Neuronal stem cell (in vitro differentiated cells): Measurements from ENCODE around the gene ZSWIM6. TPM values are rescaled to one million over a fixed set of nuclear protein-coding genes. Genes with fewer than 3 reads are reported as not detected.

Experiments used
- DNase-seq: peaks from one replicate; pipeline ENCODE4 v3.0.0-alpha.2; 2013; ENCODE audit warnings: low spot score
- H2AFZ ChIP-seq: one replicate; pipeline ENCODE4 v1.6.1; 2013; ENCODE audit warnings: mild to moderate bottlenecking, low read length, inconsistent platforms
- H2AK5ac ChIP-seq: 2 replicates; pipeline ENCODE4 v1.6.1; 2013; ENCODE audit warnings: low read depth, mild to moderate bottlenecking, inconsistent platforms, low read length, moderate library complexity, mixed read lengths
- H2BK120ac ChIP-seq: 2 replicates; pipeline ENCODE4 v1.6.1; 2013; ENCODE audit warnings: low read depth, mild to moderate bottlenecking, inconsistent platforms, low read length, moderate library complexity, mixed read lengths
- H2BK12ac ChIP-seq: one replicate; pipeline ENCODE4 v1.6.1; 2013; ENCODE audit warnings: low read length, inconsistent platforms
- H2BK15ac ChIP-seq: 2 replicates; pipeline ENCODE4 v1.6.1; 2013; ENCODE audit warnings: mild to moderate bottlenecking, low read length, inconsistent platforms, mixed read lengths
- H2BK5ac ChIP-seq: one replicate; pipeline ENCODE4 v1.6.1; 2013; ENCODE audit warnings: inconsistent platforms, mild to moderate bottlenecking, low read length, moderate library complexity
- H3K14ac ChIP-seq: one replicate; pipeline ENCODE4 v1.6.1; 2013; ENCODE audit warnings: low read length, inconsistent platforms
- H3K18ac ChIP-seq: 2 replicates; pipeline ENCODE4 v1.6.1; 2013; ENCODE audit warnings: low read length, inconsistent platforms
- H3K23ac ChIP-seq: 2 replicates; pipeline ENCODE4 v1.6.1; 2013; ENCODE audit warnings: low read depth, mild to moderate bottlenecking, mixed read lengths, low read length, inconsistent platforms; ENCODE audit not compliant: poor library complexity
- H3K27ac ChIP-seq: replicated peaks from 3 replicates; pipeline ENCODE4 v1.5.1; 2013; ENCODE audit warnings: low read length, inconsistent platforms
- H3K27me3 ChIP-seq, 3 experiments: 2 replicates each; pipeline ENCODE4 v1.6.1; 2013; ENCODE audit warnings: low read length in 3 of 3, mild to moderate bottlenecking in 2 of 3, inconsistent platforms in 1 of 3, low read depth in 1 of 3, mixed read lengths in 1 of 3, moderate library complexity in 1 of 3; ENCODE audit not compliant: control insufficient read depth in 3 of 3, insufficient read depth in 3 of 3
- H3K36me3 ChIP-seq, 2 donors: replicated peaks in 1 of 2; 2 replicates each; pipeline ENCODE4 v1.6.1; 2013; ENCODE audit warnings: low read length in 2 of 2; ENCODE audit not compliant: control insufficient read depth in 2 of 2, insufficient read depth in 2 of 2
- H3K4ac ChIP-seq: 2 replicates; pipeline ENCODE4 v1.6.1; 2013; ENCODE audit warnings: inconsistent platforms, mild to moderate bottlenecking, low read length, moderate library complexity
- H3K4me1 ChIP-seq, 2 donors: 1 replicate in 1 of 2; 2 replicates in 1 of 2; pipeline ENCODE4 v1.6.1; 2013; ENCODE audit warnings: low read length in 2 of 2, low read depth in 1 of 2; ENCODE audit not compliant: control insufficient read depth in 2 of 2, insufficient read depth in 1 of 2
- H3K4me2 ChIP-seq: one replicate; pipeline ENCODE4 v1.6.1; 2013; ENCODE audit warnings: mild to moderate bottlenecking, low read length, inconsistent platforms; ENCODE audit not compliant: insufficient read depth, poor library complexity, severe bottlenecking
- H3K4me3 ChIP-seq, 2 donors: 2 replicates each; pipeline ENCODE4 v1.5.1; 2013; ENCODE audit warnings: low read length in 2 of 2, mild to moderate bottlenecking in 2 of 2, inconsistent platforms in 1 of 2, moderate library complexity in 1 of 2
- H3K79me1 ChIP-seq: one replicate; pipeline ENCODE4 v1.6.1; 2013; ENCODE audit warnings: low read depth, mild to moderate bottlenecking, inconsistent platforms, low read length, moderate library complexity
- H3K9ac ChIP-seq: one replicate; pipeline ENCODE4 v1.6.1; 2013; ENCODE audit warnings: mild to moderate bottlenecking, low read depth, low read length, inconsistent platforms; ENCODE audit not compliant: poor library complexity
- H3K9me3 ChIP-seq, 2 donors: replicated peaks in 1 of 2; 2 replicates each; pipeline versions ENCODE3 to v1.6.1; 2013; ENCODE audit warnings: low read length in 2 of 2, mild to moderate bottlenecking in 2 of 2, inconsistent platforms in 1 of 2, low read depth in 1 of 2, mixed read lengths in 1 of 2, moderate library complexity in 1 of 2; ENCODE audit not compliant: control insufficient read depth in 2 of 2, insufficient read depth in 1 of 2
- H4K8ac ChIP-seq: one replicate; pipeline ENCODE4 v1.6.1; 2013; ENCODE audit warnings: low read depth, mild to moderate bottlenecking, inconsistent platforms, low read length, moderate library complexity
- H4K91ac ChIP-seq: one replicate; pipeline ENCODE4 v1.6.1; 2013; ENCODE audit warnings: low read length, low read depth, mild to moderate bottlenecking, inconsistent platforms; ENCODE audit not compliant: poor library complexity
- WGBS, 2 donors: extraction: QIAGEN DNeasy Blood & Tissue Kit; methylation state at CpG; one replicate each; pipeline ENCODE4 v1.1.7; 2013; ENCODE audit warnings: missing lambda C conversion rate in 2 of 2, mixed read lengths in 1 of 2; ENCODE audit not compliant: insufficient read length in 2 of 2, insufficient replicate concordance in 1 of 2; ENCODE audit errors: extremely low coverage in 2 of 2; 5-methylcytosine and 5-hydroxymethylcytosine counted together
- polyA plus RNA-seq, 2 experiments: library from polyadenylated mRNA; stranded (reverse); fragments of 200-250 nt; gene quantifications; one replicate each; pipeline ENCODE4 v1.2.3, GENCODE V29; 2013

Gene ZSWIM6
- 24.2 TPM for polyA plus RNA-seq (2013, experiment 1 of 2)
- polyA plus RNA-seq (2013, experiment 2 of 2) = 25.4 TPM

DNA sequence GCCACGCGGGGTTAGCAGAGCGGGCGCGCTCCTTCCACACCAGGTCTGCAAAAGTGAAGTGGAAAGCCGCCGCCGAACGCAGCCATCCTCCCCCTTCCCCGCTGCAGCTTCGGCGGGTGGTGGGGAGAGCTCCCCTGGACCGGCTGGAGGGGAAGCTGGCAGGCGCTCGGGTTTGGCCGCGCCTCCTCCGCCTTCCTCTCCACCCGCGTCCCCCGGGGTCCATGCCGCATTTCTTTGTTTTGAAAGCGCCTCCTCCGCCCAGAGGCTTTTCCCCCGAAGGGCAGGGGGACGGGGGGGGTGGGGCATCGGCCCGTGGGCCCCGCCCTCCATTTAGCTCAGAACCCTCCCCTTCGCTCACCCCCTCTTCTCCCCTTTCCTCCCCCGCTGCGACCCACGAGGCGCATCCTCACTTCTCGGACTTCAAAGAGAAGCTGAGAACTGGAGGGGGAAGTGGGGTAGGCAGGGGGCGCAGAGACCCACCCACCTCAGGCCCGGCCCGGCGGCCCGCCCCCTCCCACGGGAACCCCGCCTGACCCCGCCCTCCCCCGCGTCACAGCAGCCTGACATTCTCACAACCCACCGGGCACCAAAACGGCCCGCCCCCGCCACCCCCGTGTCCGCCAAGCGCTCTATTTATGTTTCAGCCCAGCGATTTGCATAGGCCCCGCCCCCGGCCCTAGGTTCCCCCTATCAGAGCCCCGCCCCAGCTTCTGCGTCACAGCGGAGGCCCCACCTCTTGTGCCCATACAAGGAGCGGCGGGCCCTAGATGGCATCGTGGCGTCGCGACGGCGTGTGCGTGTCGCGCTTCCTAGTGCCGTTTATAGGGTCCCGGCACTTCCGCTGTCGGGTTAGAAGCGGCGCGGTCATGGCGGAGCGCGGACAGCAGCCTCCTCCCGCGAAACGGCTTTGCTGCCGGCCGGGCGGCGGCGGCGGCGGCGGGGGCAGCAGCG, at the start of gene ZSWIM6:
Gene ZSWIM6 (plus strand): TSS at position 852 of the 951 bp plus-strand sequence. CDS start 15 bp downstream, at position 867.
- H2BK15ac ChIP-seq = peak within 1 kb of the TSS; percentile 100
- peak within 1 kb of the TSS; percentile 92 for H2AFZ ChIP-seq
- peak within 1 kb of the TSS; percentile 99 for H3K14ac ChIP-seq
- WGBS, 2 donors = no CpG with 5 or more reads among the region's 91 CpGs
- peak within 1 kb of the TSS; percentile 98 for H2BK120ac ChIP-seq
- peak within 1 kb of the TSS; percentile 94 for H2AK5ac ChIP-seq
- peak within 1 kb of the TSS; percentile 94 to 99 for H3K4me3 ChIP-seq
- H3K4me2 ChIP-seq = peak within 1 kb of the TSS; percentile 90
- peak within 1 kb of the TSS; percentile 71 for H3K4ac ChIP-seq
- no peaks in the 10 kb centered on the region for H3K27me3 ChIP-seq
- peaks cover 0 to 8% of the 10 kb centered on the region in 2 donors for H3K9me3 ChIP-seq
- peak within 1 kb of the TSS; percentile 58 for H4K8ac ChIP-seq
- peaks cover 0 to 27% of the 10 kb centered on the region in 2 donors for H3K36me3 ChIP-seq
- H3K27ac ChIP-seq = peak within 1 kb of the TSS; percentile 92
- H4K91ac ChIP-seq = peak within 1 kb of the TSS; percentile 83
- peak within 1 kb of the TSS; percentile 96 for H2BK5ac ChIP-seq
- DNase-seq = peak; percentile 99
- peak within 1 kb of the TSS; percentile 96 for H3K23ac ChIP-seq
- H3K4me1 ChIP-seq = peaks cover 17 to 25% of the 10 kb centered on the region in 2 donors
- peak within 1 kb of the TSS; percentile 100 for H3K9ac ChIP-seq
- peak within 1 kb of the TSS; percentile 100 for H3K18ac ChIP-seq
- peak within 1 kb of the TSS; percentile 41 for H2BK12ac ChIP-seq
- H3K79me1 ChIP-seq = peaks cover 17% of the 10 kb centered on the region

DNA sequence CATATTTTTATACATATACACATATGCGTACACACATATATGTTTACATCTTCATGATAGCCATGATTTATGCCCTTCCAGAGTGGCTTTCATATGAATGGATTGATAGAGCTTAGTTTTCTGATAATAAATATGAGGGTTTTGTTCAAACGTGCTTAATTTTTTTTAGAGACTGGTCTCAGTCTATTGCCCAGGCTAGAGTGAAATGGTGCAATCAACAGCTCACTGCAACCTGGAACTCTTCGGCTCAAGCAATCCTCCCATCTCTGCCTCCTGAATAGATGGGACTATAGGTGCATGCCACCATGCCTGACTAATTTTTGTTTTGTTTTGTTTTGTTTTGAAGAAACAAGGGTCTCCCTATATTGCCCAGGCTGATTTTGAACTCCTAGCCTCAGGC, 48.6 kb upstream of the ZSWIM6 start:
- Histone ChIP-seq H3K23ac (no peak overlapping the region), H4K8ac (no peak overlapping the region), H3K4me1 (peaks cover 4 to 5% of the 10 kb centered on the region in 2 donors), H3K9me3 (peaks cover 0 to 3% of the 10 kb centered on the region in 2 donors), H2BK15ac (no peak overlapping the region), H3K27me3 (no peaks in the 10 kb centered on the region), H3K27ac (no peak overlapping the region), H2BK120ac (no peak overlapping the region), H2BK5ac (no peak overlapping the region), H3K36me3 (no peaks in the 10 kb centered on the region), H2AK5ac (no peak overlapping the region), H3K4ac (no peak overlapping the region), H3K79me1 (no peaks in the 10 kb centered on the region), H3K9ac (no peak overlapping the region), H3K18ac (no peak overlapping the region), H4K91ac (no peak overlapping the region), H3K4me2 (no peak overlapping the region), H3K14ac (no peak overlapping the region), H3K4me3 (no peak overlapping the region), H2AFZ (no peak overlapping the region), H2BK12ac (no peak overlapping the region)
- DNase-seq = no peak
- whole genome bisulfite sequencing, 2 donors = no CpG with 5 or more reads among the region's 3 CpGs

DNA sequence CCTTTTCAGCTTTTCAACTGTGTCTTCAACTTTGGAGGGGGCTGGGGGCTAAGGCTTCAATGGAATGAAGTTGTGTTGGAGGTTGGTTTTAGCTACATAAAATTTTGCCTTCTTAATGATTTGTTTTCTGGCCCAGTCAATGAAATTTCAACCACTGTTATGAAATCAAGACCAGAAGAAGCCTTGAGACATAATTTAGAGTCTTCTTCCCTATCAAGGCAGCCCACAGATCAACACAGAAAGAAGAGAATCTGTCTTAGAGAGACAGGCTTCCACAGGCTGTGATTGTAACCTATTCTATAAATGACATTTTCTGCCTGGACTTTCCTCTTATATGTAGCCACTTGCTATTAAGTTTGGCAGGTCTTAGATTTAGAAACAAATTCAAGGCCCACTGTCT, 46.5 kb upstream of the ZSWIM6 start:
- Histone ChIP-seq H3K4me2 (no peak overlapping the region), H3K14ac (no peak overlapping the region), H4K8ac (no peak overlapping the region), H2BK5ac (no peak overlapping the region), H4K91ac (no peak overlapping the region), H3K27me3 (no peaks in the 10 kb centered on the region), H3K23ac (no peak overlapping the region), H2AK5ac (no peak overlapping the region), H3K9me3 (peaks cover 0 to 3% of the 10 kb centered on the region in 2 donors), H3K9ac (no peak overlapping the region), H3K36me3 (no peaks in the 10 kb centered on the region), H2BK15ac (no peak overlapping the region), H3K4ac (no peak overlapping the region), H3K4me3 (no peak overlapping the region), H2AFZ (peak overlapping the region; percentile 62), H2BK120ac (no peak overlapping the region), H3K27ac (no peak overlapping the region), H3K4me1 (peaks cover 11 to 14% of the 10 kb centered on the region in 2 donors), H3K18ac (no peak overlapping the region), H2BK12ac (no peak overlapping the region), H3K79me1 (no peaks in the 10 kb centered on the region)
- DNase-seq = no peak

DNA sequence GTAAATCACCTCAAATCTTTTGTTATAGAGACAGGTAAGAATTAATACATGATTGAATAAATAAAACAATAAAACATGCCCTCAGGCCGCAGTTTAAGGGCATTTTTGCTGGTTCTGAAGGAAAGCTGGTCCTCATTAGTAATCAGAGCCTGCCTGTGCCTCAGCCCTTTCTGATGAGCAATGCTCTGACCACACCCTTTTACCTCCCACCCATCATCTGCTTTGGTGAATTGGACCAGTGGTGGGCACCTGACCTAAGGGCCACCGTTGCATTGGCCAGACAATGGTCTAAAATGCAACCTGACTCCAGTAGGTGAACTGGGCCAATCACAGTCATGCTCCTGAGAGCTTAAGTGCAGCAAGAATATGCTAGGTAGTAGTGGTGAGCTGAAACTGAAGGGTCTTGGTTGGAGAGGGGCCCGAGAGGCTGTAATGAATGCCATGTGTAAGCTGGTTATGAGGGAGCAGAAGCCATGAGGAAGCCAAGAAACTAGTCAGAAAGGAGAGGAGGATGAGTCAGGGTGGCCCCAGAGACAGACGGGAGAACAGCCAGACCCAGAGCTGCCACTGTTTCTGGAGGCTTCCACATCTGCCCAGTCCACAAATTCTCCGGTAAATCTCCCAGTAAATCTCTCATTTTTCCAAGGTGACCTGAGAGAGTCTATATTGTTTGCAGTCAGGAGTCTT, 45.5 kb upstream of the ZSWIM6 start:
- WGBS, 2 donors = no CpG with 5 or more reads among the region's 5 CpGs
- H4K8ac ChIP-seq = no peak overlapping the region
- H3K14ac ChIP-seq = no peak overlapping the region

More for the DNA sequence above, 45.5 kb upstream of the ZSWIM6 start:
- no peaks in the 10 kb centered on the region for H3K79me1 ChIP-seq
- H3K27ac ChIP-seq = no peak overlapping the region
- peak overlapping the region; percentile 36 for H2AK5ac ChIP-seq
- no peak overlapping the region for H3K4me3 ChIP-seq
- H3K4me2 ChIP-seq = no peak overlapping the region
- no peaks in the 10 kb centered on the region for H3K36me3 ChIP-seq
- no peak overlapping the region for H3K23ac ChIP-seq
- H3K27me3 ChIP-seq = no peaks in the 10 kb centered on the region
- peak overlapping the region; percentile 90 for H2BK15ac ChIP-seq
- no peak for DNase-seq
- H4K91ac ChIP-seq = peak overlapping the region; percentile 89
- peak overlapping the region; percentile 28 for H3K4ac ChIP-seq
- peak overlapping the region; percentile 46 for H2BK5ac ChIP-seq
- no peak overlapping the region for H2AFZ ChIP-seq
- H2BK12ac ChIP-seq = peak overlapping the region; percentile 44
- no peak overlapping the region for H3K9ac ChIP-seq
- peak overlapping the region; percentile 52 for H2BK120ac ChIP-seq
- peak overlapping the region; percentile 75 for H3K18ac ChIP-seq
- peaks cover 11 to 20% of the 10 kb centered on the region in 2 donors for H3K4me1 ChIP-seq
- peaks cover 0 to 3% of the 10 kb centered on the region in 2 donors for H3K9me3 ChIP-seq
